ENCODE results near the gene NPAS3. TPM values are rescaled to one million over a fixed set of nuclear protein-coding genes. Genes with fewer than 3 reads are reported as not detected.

The NPAS3 gene
- total and polyA plus RNA-seq, 2 of the 13 experiments (the other 11 are each of a cell fraction or from before 2014, with no cell fraction given): not detected

DNA sequence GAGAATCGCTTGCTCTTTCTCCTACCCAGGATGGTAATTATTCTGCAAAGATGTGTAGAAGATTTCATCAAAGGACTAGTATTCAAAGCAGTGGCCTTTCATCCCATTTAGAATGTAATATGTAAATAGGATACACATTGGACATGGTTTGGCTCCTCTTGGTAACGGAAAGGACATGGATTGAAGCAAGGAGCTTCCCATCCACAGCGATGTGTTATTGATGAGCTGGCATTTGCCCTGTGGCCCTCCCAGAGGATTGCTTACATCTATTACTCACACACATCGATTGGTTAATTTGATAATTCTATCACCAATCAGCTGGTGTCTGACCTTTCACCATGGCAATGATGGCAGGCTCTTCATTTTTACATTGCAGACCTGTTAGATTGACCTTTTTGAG lies 553.8 kb downstream of the NPAS3 start:
- Histone ChIP-seq H3K27me3 (ENCODE audit: control insufficient read depth in 1 of 2, insufficient read depth in 2 of 2, low read length in 2 of 2) (no peaks in the 10 kb centered on the region), H3K9ac (ENCODE audit: insufficient read depth, low read depth, low read length) (no peak overlapping the region), H3K4me1 (ENCODE audit: insufficient read depth, low read length) (no peaks in the 10 kb centered on the region), H3K79me2 (ENCODE audit: insufficient read depth, low read length) (no peaks in the 10 kb centered on the region), H3K4me2 (ENCODE audit: low read depth, low read length) (no peak overlapping the region), H3K36me3 (replicated peaks in 1 of 2; ENCODE audit: control insufficient read depth in 1 of 2, insufficient read depth in 2 of 2, low read length in 2 of 2) (no peaks in the 10 kb centered on the region), H2AFZ (ENCODE audit: low read length) (no peak overlapping the region), H3K4me3 (replicated peaks in 1 of 3; ENCODE audit: insufficient read depth in 1 of 3, low read depth in 2 of 3, low read length in 3 of 3) (no peak overlapping the region), H4K20me1 (ENCODE audit: insufficient read depth, low read length) (no peaks in the 10 kb centered on the region), H3K9me3 (ENCODE audit: low read length) (no peaks in the 10 kb centered on the region; the same call in 1 of the 2 replicates), H3K27ac (ENCODE audit: extremely low read length, insufficient read depth, low read length) (no peak overlapping the region)
- 43% methylated on average over 4 of the region's 4 CpGs for WGBS (ENCODE audit: low lambda C conversion rate)
- FAIRE-seq (no peak), ATAC-seq (no peak), DNase-seq (ENCODE audit: low spot score) (no peak)
- in situ Hi-C loops (cut with HindIII; ENCODE audit: extremely low pct_ligation_motif_present, low pct_unique_long_range_greater_than_20kb): no loop called here
- intact Hi-C loops (cut with micrococcal nuclease; ENCODE audit: unreplicated experiment): no loop called here
- BruUV-seq (replicated peaks): no TSS peak
- POLR2A ChIA-PET: no interaction called here
- TF ChIP-seq MAFK (conservative IDR thresholded peaks at IDR 0.05 in 1 of 2, IDR thresholded peaks at IDR 0.05 in 1 of 2; ENCODE audit: low read length in 2 of 2): peak; percentile 38 to 62; a peak in 3 of 4 replicates
- TF ChIP-seq NRL (CRISPR knock-in tag; IDR thresholded peaks at IDR 0.05; ENCODE audit: borderline replicate concordance): no peak
- TF ChIP-seq SIN3B (IDR thresholded peaks at IDR 0.05; ENCODE audit: low read length): no peak
- peak; percentile 46; the same call in 1 of the 2 replicates for TF ChIP-seq MAFF (IDR thresholded peaks at IDR 0.05; ENCODE audit: low read depth, low read length)
- CTCF ChIA-PET (ENCODE audit: low intra/inter-chr PET ratio, low total read pairs): no interaction called here

DNA sequence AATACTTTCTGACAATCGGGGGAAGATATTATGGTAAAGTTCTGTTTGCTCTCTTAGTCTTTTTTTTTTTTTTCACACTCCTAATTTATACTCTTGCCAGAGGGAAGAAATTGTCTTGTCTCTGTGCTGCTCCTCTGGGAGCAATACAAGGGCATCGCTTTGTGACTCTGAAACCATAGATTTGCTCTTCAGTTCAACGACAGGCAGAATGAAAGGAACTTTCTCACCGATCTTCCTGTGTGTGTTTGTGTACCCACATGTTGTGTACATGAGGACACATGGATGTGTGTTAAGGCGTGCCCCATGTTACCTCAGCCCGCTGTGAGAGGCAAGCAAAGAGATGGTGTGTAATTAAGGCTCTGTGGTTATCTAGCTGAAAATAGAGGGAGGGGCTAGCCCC lies 554.6 kb downstream of the NPAS3 start:
- TF ChIP-seq, protein P1, sequence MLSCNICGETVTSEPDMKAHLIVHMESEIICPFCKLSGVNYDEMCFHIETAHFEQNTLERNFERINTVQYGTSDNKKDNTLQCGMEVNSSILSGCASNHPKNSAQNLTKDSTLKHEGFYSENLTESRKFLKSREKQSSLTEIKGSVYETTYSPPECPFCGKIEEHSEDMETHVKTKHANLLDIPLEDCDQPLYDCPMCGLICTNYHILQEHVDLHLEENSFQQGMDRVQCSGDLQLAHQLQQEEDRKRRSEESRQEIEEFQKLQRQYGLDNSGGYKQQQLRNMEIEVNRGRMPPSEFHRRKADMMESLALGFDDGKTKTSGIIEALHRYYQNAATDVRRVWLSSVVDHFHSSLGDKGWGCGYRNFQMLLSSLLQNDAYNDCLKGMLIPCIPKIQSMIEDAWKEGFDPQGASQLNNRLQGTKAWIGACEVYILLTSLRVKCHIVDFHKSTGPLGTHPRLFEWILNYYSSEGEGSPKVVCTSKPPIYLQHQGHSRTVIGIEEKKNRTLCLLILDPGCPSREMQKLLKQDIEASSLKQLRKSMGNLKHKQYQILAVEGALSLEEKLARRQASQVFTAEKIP (CRISPR knock-in tag; IDR thresholded peaks at IDR 0.05; ENCODE audit: borderline replicate concordance): no peak
- TF ChIP-seq, protein P2, sequence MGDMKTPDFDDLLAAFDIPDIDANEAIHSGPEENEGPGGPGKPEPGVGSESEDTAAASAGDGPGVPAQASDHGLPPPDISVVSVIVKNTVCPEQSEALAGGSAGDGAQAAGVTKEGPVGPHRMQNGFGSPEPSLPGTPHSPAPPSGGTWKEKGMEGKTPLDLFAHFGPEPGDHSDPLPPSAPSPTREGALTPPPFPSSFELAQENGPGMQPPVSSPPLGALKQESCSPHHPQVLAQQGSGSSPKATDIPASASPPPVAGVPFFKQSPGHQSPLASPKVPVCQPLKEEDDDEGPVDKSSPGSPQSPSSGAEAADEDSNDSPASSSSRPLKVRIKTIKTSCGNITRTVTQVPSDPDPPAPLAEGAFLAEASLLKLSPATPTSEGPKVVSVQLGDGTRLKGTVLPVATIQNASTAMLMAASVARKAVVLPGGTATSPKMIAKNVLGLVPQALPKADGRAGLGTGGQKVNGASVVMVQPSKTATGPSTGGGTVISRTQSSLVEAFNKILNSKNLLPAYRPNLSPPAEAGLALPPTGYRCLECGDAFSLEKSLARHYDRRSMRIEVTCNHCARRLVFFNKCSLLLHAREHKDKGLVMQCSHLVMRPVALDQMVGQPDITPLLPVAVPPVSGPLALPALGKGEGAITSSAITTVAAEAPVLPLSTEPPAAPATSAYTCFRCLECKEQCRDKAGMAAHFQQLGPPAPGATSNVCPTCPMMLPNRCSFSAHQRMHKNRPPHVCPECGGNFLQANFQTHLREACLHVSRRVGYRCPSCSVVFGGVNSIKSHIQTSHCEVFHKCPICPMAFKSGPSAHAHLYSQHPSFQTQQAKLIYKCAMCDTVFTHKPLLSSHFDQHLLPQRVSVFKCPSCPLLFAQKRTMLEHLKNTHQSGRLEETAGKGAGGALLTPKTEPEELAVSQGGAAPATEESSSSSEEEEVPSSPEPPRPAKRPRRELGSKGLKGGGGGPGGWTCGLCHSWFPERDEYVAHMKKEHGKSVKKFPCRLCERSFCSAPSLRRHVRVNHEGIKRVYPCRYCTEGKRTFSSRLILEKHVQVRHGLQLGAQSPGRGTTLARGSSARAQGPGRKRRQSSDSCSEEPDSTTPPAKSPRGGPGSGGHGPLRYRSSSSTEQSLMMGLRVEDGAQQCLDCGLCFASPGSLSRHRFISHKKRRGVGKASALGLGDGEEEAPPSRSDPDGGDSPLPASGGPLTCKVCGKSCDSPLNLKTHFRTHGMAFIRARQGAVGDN (CRISPR knock-in tag; IDR thresholded peaks at IDR 0.05): no peak
- TF ChIP-seq SMAD9 (CRISPR knock-in tag; IDR thresholded peaks at IDR 0.05): no peak
- TF ChIP-seq REXO4 (CRISPR knock-in tag; IDR thresholded peaks at IDR 0.05; ENCODE audit: borderline replicate concordance): no peak
- TF ChIP-seq, protein P3, sequence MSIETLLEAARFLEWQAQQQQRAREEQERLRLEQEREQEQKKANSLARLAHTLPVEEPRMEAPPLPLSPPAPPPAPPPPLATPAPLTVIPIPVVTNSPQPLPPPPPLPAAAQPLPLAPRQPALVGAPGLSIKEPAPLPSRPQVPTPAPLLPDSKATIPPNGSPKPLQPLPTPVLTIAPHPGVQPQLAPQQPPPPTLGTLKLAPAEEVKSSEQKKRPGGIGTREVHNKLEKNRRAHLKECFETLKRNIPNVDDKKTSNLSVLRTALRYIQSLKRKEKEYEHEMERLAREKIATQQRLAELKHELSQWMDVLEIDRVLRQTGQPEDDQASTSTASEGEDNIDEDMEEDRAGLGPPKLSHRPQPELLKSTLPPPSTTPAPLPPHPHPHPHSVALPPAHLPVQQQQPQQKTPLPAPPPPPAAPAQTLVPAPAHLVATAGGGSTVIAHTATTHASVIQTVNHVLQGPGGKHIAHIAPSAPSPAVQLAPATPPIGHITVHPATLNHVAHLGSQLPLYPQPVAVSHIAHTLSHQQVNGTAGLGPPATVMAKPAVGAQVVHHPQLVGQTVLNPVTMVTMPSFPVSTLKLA (IDR thresholded peaks at IDR 0.05): peak; percentile 97

More for the DNA sequence above, 554.6 kb downstream of the NPAS3 start:
- ATAC-seq: no peak
- no peaks in the 10 kb centered on the region for H4K20me1 ChIP-seq (ENCODE audit: insufficient read depth, low read length)
- H3K9me3 ChIP-seq (ENCODE audit: low read length): no peaks in the 10 kb centered on the region; the same call in 1 of the 2 replicates
- no peak overlapping the region for H3K4me2 ChIP-seq (ENCODE audit: low read depth, low read length)
- FAIRE-seq: no peak
- intact Hi-C loops (cut with micrococcal nuclease; ENCODE audit: unreplicated experiment): no loop called here
- H3K27me3 ChIP-seq (ENCODE audit: control insufficient read depth in 1 of 2, insufficient read depth in 2 of 2, low read length in 2 of 2): no peaks in the 10 kb centered on the region
- no peak for DNase-seq (ENCODE audit: low spot score)
- 4% methylated on average over 6 of the region's 6 CpGs for WGBS (ENCODE audit: low lambda C conversion rate)
- no peaks in the 10 kb centered on the region for H3K79me2 ChIP-seq (ENCODE audit: insufficient read depth, low read length)
- no TSS peak for BruUV-seq (replicated peaks)
- CTCF ChIA-PET (ENCODE audit: low intra/inter-chr PET ratio, low total read pairs): no interaction called here
- no peaks in the 10 kb centered on the region for H3K36me3 ChIP-seq (replicated peaks in 1 of 2; ENCODE audit: control insufficient read depth in 1 of 2, insufficient read depth in 2 of 2, low read length in 2 of 2)
- H2AFZ ChIP-seq (ENCODE audit: low read length): no peak overlapping the region
- in situ Hi-C loops (cut with HindIII; ENCODE audit: extremely low pct_ligation_motif_present, low pct_unique_long_range_greater_than_20kb): no loop called here
- no peak overlapping the region for H3K4me3 ChIP-seq (replicated peaks in 1 of 3; ENCODE audit: insufficient read depth in 1 of 3, low read depth in 2 of 3, low read length in 3 of 3)
- no peak overlapping the region for H3K9ac ChIP-seq (ENCODE audit: insufficient read depth, low read depth, low read length)
- H3K27ac ChIP-seq (ENCODE audit: extremely low read length, insufficient read depth, low read length): no peak overlapping the region
- POLR2A ChIA-PET: no interaction called here
- no peaks in the 10 kb centered on the region for H3K4me1 ChIP-seq (ENCODE audit: insufficient read depth, low read length)

All from HepG2 (cell line).